DMS53 treated with DMSO at 0.1 percent for 48 hours (cell line): ENCODE data around the gene EIF2B5.
"Not testable (repeated sequence)": the region's sequence is repeated elsewhere in the genome, so short reads cannot be mapped to it uniquely, and the experiment has no call there.

Experiments used
- DNase-seq: peaks from one replicate; lab custom pipeline; 2025; ENCODE audit not compliant: unreplicated experiment; lab: John Stamatoyannopoulos, UW

EIF2B5 gene

DNA sequence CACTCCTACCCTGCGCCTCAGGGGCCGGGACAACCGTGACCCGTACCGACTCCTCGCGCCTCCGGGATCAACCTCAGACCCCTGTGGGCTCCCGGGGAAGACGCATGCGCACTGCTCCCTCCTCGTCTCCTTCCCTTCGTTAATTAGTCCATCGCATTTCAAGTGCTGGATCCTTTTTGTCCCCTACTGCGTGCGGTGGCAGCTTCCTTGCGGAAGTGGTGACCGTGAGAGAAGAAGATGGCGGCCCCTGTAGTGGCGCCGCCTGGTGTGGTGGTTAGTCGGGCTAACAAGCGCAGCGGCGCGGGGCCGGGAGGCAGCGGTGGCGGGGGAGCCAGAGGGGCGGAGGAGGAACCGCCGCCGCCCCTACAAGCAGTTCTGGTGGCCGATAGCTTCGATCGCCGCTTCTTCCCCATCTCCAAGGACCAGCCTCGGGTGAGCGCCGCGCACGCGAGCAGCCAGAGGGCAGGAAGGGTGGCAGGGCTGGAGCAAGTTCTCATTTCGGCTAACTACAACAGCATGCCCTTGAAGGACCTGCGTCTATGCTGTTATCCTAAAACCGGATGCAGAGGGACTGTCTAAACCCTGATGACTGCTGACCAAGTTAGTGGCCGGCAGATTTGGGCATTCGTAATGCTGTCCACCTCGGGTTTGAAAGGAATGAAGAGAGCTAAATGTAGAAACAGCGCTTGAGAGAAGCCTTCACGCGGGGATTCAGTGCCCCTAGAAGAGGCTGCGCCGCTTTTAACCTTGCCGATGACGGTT is at the start of gene EIF2B5:
Gene EIF2B5, plus strand, starts transcription at position 210 of the 762 bp plus-strand sequence. Its CDS starts 28 bp downstream, at position 238.
- DNase-seq = peak; percentile 81

GRCh38 chr3:184085389-184085852 is 49.7 kb upstream of the EIF2B5 start:
- no peak for DNase-seq

- no peak for DNase-seq
Measured at GRCh38 chr3:184092199-184092598, 43.0 kb upstream of the EIF2B5 start.

GRCh38 chr3:184096811-184097383 is 38.3 kb upstream of the EIF2B5 start, which contains the start of gene HTR3E:
TSS of gene HTR3E (plus strand) at chr3:184097064. CDS start at chr3:184097530, 466 bp downstream.
- DNase-seq = no peak

GRCh38 chr3:184097556-184097955 is 37.6 kb upstream of the EIF2B5 start:
- no peak for DNase-seq

DNA sequence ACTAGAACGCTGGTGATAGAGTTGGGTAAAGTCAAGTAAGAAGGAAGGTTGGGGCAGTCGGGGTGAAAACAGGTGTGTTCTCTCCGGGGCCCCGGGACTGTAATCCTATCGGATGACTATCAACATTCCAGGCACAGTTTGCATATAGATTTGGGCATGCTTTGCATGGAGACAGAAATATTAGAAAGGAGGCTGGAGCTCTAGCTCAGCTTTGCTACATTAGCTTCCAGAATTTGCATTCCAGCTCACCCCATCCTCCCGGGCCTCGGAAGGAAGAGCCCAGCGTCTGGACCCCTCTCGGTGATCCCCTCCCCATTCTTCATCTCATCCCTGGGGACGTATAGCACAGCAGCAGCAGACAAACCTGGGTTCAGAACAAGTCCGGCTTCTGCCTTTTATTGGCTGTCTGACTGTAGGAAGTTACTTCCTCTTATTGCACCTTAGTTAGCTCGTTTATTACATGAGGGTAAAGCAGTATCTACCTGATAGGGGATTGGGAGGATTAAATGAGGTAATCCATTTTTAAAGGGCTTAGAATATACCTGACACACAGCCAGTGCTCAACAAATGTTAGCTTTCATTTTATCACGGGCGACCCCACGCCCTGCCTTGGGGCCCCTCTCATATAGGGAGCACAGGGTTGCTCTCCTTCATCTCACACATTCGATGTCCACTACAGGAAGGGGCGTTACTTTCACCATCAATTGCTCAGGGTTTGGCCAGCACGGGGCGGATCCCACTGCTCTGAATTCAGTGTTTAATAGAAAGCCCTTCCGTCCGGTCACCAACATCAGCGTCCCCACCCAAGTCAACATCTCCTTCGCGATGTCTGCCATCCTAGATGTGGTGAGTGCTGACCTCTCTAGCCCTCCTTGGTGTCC is 35.1 kb upstream of the EIF2B5 start:
- no peak for DNase-seq

DNA sequence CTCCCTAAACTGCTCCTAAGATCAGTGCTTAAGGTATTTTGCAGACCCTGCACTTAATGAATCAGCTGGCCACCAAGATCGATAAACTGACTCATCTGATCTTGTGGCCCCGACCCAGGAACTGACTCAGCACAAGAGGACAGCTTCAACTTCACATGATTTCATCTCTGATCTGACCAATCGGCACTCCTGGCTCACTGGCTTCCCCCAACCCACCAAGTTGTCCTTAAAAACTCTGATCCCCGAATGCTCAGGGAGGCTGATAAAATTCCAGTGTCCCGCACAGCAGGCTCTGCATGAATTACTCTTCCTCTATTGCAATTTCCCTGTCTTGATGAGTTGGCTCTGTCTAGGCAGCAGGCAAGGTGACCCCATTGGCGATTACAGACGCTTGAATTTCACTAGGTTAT is 24.8 kb upstream of the EIF2B5 start:
- DNase-seq = no peak

GRCh38 chr3:184116017-184116416 is 19.1 kb upstream of the EIF2B5 start:
- DNase-seq = no peak

DNA sequence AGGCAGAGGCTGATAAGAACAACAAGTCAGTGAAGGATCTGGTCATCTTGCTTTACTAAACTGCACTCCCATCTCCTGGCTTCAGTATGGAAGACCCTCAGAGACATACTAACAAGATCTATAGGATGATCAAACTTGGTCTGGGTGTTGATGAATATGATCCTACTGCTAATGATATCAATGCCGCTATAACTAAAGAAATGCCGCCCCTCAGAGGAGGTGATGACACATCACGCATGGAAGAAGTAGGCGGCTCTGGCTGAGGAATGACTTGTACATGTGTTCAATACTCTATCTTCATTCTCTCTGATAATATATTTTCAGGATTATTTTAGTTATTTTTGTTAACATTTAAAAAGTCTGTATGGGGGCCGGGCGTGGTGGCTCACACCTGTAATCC is 17.5 kb upstream of the EIF2B5 start:
- DNase-seq = no peak

GRCh38 chr3:184121031-184121430 is 14.1 kb upstream of the EIF2B5 start:
- DNase-seq = not testable (repeated sequence)

DNA sequence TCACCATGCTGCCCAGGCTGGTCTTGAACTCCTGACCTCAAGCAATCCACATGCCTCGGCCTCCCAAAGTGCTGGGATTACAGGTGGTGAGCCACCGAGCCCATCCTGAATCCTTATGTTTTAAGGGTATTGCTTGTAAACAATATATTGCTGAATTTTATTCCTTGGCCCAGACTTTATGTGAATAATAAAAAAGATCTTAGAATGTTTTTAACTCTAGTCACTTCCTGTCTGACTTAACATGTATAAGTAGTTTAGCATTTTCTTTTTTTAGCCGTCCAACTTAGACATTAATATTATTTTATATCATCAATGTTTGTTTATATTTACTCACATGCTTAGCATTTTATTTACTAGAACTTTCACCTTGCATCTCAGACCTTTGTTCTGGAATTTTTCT is 9.2 kb upstream of the EIF2B5 start:
- no peak for DNase-seq

DNA sequence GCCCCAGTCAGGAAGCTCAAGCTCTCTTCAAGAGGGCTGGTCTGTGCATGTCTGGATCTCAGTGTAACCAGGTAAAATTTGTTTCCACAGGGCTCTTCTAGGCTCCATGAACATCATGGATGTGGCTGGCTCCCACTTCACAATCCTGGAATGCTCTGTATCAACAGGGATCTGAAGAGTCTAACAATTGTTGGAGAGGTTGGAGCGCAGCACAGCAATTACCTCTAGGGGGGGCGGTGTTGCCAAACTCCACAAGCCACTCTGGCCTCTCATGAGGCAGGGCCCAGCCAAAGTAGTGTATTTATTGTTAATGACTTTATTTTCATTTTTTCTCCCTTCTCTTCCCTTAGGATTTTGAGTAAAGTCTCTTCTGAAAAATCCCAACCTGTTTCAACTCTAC is 6.1 kb upstream of the EIF2B5 start:
- DNase-seq = no peak

- DNase-seq = no peak
Measured at GRCh38 chr3:184132945-184133344, 2.2 kb upstream of the EIF2B5 start.

- peak; percentile 67 for DNase-seq
Measured at GRCh38 chr3:184133840-184134745, 1.1 kb upstream of the EIF2B5 start.

GRCh38 chr3:184134746-184135148 is 411 bp upstream of the EIF2B5 start:
- DNase-seq = no peak

DNA sequence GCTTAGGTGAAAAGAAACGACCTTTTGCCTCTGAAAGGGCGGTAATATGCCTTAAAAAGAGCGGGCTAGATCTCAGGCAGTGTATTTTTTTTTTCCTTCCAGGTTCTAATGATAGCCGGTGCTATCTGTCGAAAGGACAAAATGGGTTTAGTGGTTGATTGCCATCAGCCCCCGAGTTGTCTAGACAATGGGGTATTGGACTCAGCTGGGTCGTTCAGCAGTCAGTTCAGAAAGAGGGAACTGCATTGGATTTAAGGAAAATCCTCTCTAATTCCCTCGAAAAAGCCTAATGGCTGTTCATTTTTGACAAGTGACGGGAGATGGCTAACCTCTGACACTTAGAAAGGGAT is 728 bp downstream of the EIF2B5 start:
- DNase-seq = no peak

DNA sequence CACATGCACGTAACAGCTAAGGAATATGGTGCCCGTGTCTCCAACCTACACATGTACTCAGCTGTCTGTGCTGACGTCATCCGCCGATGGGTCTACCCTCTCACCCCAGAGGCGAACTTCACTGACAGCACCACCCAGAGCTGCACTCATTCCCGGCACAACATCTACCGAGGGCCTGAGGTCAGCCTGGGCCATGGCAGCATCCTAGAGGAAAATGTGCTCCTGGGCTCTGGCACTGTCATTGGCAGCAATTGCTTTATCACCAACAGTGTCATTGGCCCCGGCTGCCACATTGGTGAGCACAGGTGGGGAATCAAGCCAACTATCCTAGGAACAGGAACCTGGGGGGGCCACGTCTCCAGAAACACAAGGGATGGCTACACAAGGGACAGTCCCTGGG is 5.3 kb downstream of the EIF2B5 start:
- no peak for DNase-seq

GRCh38 chr3:184142199-184142598 is 7.0 kb downstream of the EIF2B5 start:
- DNase-seq = no peak

DNA sequence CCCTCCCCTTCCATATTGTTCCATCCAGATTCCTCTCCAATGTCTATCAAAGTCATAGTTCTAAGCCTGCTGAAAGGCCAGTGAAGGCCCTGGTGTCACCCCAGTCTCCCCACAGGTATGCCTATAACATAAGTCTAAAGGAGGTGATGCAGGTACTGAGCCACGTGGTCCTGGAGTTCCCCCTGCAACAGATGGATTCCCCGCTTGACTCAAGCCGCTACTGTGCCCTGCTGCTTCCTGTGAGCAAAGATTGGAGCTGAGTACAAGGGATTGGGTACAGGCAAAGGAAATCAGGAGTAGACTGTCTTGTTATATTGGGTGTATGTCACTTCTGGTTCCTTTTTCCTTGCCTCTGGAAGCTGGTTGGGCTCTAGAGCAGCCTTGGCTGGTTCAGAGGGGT is 8.2 kb downstream of the EIF2B5 start:
- DNase-seq = no peak

GRCh38 chr3:184144505-184144904 is 9.3 kb downstream of the EIF2B5 start:
- no peak for DNase-seq

DNA sequence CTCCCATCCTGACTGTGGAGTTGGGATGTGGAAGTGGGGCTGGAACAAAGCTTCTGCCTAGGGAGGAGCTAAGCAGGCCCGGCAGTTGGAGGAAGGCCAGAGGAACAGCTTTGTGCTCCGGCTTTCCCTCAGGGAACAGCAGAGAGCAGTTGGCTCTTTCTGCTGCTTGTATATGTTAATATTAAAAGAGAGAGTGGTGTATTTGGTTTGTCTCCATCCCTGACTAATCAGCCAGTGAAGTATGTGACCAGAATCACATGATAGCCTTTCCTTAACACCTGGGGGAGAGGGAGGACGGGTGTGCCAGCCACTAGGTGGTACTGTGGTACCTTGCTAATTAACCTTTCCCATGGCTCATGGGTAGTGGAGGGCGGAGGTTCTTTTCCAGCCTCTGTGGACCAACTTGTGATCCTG is 10.0 kb downstream of the EIF2B5 start:
- DNase-seq = peak; percentile 38
